ENCODE results near the gene PRKD2. TPM values are rescaled to one million over a fixed set of nuclear protein-coding genes. Genes with fewer than 3 reads are reported as not detected.

PRKD2 gene
- total RNA-seq, 4 donors from 2014 or later, result 57.0 to 88.8 (median 64.0) TPM

GRCh38 chr19:46710687-46711086 lies 6.2 kb downstream of the PRKD2 start:
- no peaks in the 10 kb centered on the region for H3K27me3 ChIP-seq
- H3K36me3 ChIP-seq, result peaks cover 0 to 48% (median 0%) of the 10 kb centered on the region in 3 donors
- DNase-seq, result no peak
- H3K27ac ChIP-seq, result no peak overlapping the region
- no peaks in the 10 kb centered on the region for H3K9me3 ChIP-seq
- no peak for TF ChIP-seq POLR2A (IDR thresholded peaks at IDR 0.05)
- TF ChIP-seq CTCF (IDR thresholded peaks at IDR 0.05), result no peak
- no peak overlapping the region for H3K4me3 ChIP-seq
- peaks cover 0 to 11% (median 7%) of the 10 kb centered on the region in 4 donors for H3K4me1 ChIP-seq

DNA sequence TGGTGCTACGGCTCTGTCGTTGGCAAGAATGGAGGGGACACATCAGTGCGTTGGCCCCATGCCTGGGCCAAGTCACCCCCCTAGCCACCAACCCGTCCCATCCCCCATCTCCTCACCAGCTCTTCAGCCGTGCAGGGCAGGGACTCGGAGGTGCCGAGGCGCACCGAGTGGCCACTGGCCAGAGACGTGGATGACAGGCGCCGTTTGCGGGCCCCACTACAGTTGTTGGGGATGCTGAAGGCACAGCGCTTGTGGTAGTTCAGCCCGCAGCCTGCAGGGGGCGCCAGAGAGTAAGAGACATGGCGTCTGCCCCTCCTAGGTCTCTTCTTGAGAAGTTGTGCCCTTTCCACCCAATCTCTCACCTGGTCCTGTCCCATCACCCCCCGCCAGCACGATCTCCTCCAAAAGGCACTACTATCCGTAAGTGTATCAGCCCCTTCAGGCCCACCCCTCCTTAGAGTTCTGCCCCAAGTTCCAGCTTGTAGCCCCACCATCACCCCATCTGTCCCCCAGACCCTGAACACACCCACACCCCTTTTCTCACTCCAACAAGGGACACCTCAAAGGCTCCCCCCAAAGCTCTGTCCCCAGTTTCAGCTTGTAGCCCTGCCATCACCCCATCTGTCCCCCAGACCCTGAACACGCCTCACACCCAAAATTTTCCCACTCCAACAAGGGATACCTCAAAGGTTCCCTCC lies 12.4 kb downstream of the PRKD2 start:
- Histone ChIP-seq H3K27ac (no peak overlapping the region), H3K36me3 (peaks cover 0 to 78% (median 9%) of the 10 kb centered on the region in 3 donors), H3K4me3 (no peak overlapping the region), H3K9me3 (no peaks in the 10 kb centered on the region), H3K4me1 (no peaks in the 10 kb centered on the region), H3K27me3 (no peaks in the 10 kb centered on the region)
- TF ChIP-seq POLR2A (IDR thresholded peaks at IDR 0.05) (no peak), CTCF (IDR thresholded peaks at IDR 0.05) (peak; percentile 83 to 97 (median 89))
- DNase-seq, result peak; percentile 82 to 92 (median 85)

- no peaks in the 10 kb centered on the region for H3K27me3 ChIP-seq
- peaks cover 0 to 4% (median 0%) of the 10 kb centered on the region in 4 donors for H3K4me1 ChIP-seq
- no peak for DNase-seq
- no peak overlapping the region for H3K4me3 ChIP-seq
- H3K36me3 ChIP-seq, result peaks cover 0 to 74% (median 9%) of the 10 kb centered on the region in 3 donors
- TF ChIP-seq POLR2A (IDR thresholded peaks at IDR 0.05) (no peak), CTCF (IDR thresholded peaks at IDR 0.05) (no peak)
- H3K27ac ChIP-seq, result no peak overlapping the region
- H3K9me3 ChIP-seq, result no peaks in the 10 kb centered on the region
These were observed 16.2 kb downstream of the PRKD2 start for GRCh38 chr19:46700704-46701103.

GRCh38 chr19:46698395-46699321 lies 18.3 kb downstream of the PRKD2 start:
- Histone ChIP-seq H3K36me3 (peaks cover 0 to 87% (median 9%) of the 10 kb centered on the region in 3 donors), H3K4me3 (no peak overlapping the region), H3K4me1 (peaks cover 0 to 4% (median 0%) of the 10 kb centered on the region in 4 donors), H3K27ac (no peak overlapping the region), H3K9me3 (no peaks in the 10 kb centered on the region), H3K27me3 (no peaks in the 10 kb centered on the region)
- no peak for TF ChIP-seq CTCF (IDR thresholded peaks at IDR 0.05)
- TF ChIP-seq POLR2A (IDR thresholded peaks at IDR 0.05), result no peak
- DNase-seq, result no peak

DNA sequence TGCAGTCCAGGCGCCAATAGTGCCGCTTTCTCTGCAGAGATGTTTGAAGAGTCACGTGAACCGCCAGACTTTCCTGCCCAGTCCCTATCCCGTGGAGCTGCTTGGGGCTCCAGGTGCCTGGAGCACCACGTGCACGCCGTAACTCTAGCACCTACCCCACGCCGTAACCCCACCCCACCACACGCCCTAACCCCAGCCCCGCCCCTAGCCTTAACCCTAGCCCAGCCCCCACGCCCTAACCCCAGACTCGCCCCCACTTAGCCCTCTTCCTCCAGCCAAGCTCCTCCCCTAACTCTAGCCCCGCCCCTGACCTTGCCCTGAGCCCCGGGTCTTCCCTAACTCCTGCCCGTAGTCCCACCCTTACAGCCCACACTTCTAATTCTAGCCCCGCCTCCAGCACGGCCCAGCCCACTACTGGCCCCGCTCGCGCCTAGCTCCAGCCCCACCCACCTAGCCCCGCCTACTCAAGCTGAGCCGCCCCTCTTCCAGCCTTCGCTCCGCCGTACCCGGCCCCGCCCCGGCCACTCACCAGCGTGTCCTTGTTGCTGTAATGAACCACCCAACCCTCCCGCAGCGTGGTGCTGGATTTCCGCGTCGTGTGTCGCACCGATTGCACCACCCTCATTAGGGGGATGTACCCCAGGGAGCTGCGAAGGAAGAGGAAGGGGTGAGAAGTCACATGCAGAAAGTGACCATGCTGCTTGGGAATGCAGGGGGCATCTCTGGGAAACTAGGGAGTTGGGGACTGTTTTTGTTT lies 19.5 kb downstream of the PRKD2 start:
- Histone ChIP-seq H3K36me3 (peaks cover under 1 to 87% (median 4%) of the 10 kb centered on the region in 3 donors), H3K4me3 (peak overlapping the region in 1 of 4 donors; percentile 18)
- TF ChIP-seq POLR2A (IDR thresholded peaks at IDR 0.05), result peak in 1 of 2 donors; percentile 6
- no peak for TF ChIP-seq CTCF (IDR thresholded peaks at IDR 0.05)

More for the DNA sequence above, 19.5 kb downstream of the PRKD2 start:
- H3K4me1 ChIP-seq, result peaks cover 0 to 4% (median 0%) of the 10 kb centered on the region in 4 donors
- DNase-seq, result peak; percentile 31 to 97 (median 94)
- no peaks in the 10 kb centered on the region for H3K9me3 ChIP-seq
- peak overlapping the region in 2 of 4 donors; percentile 5 to 23 for H3K27ac ChIP-seq
- no peaks in the 10 kb centered on the region for H3K27me3 ChIP-seq

All from Peyer's patch (tissue), 4 donors.